IPS DF 4.7 (cell line): Measurements from ENCODE around the gene TRAFD1.

Source experiments
- DNase-seq: peaks from one replicate; pipeline ENCODE4 v3.0.0-alpha.2; 2013; ENCODE audit warnings: low spot score; ENCODE audit errors: extremely low read depth

TRAFD1 gene

DNA sequence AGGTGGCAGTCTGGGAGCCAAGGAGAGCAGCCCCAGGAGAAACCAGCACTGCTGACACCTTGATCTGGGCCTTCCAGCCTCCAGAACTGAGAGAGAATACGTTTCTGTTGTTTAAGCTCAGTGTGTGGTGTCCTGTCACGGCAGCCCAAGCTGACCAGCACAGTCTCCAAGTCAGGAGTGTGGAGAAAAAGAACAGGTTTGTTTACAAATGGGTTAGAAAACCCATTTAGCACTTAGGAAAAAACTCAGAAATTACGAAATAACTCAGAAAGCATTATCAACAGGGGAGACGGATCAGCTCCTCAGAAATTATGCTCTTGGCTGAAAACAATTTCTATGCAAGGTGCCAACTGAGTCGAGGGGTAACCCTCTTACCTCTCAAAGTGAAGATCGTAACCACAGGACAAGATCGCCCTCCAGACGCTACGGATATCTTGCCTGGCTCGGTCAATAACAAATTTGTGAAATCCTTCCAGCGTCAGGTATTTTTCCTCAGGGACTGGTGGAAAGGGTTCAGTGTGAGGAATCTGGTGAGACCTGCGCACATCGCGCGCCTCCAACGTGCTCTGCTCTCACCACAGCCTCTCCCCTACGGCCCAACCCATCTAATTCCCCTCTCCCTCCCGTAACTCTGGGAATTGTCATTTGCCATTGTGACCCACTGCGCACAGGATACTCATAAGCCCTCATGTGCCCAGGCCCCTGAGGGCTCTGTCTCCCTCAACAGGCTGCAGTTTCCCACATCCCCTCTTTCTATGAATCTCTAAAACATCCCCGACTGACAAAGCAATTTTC lies 50.2 kb downstream of the TRAFD1 start:
- no peak for DNase-seq

DNA sequence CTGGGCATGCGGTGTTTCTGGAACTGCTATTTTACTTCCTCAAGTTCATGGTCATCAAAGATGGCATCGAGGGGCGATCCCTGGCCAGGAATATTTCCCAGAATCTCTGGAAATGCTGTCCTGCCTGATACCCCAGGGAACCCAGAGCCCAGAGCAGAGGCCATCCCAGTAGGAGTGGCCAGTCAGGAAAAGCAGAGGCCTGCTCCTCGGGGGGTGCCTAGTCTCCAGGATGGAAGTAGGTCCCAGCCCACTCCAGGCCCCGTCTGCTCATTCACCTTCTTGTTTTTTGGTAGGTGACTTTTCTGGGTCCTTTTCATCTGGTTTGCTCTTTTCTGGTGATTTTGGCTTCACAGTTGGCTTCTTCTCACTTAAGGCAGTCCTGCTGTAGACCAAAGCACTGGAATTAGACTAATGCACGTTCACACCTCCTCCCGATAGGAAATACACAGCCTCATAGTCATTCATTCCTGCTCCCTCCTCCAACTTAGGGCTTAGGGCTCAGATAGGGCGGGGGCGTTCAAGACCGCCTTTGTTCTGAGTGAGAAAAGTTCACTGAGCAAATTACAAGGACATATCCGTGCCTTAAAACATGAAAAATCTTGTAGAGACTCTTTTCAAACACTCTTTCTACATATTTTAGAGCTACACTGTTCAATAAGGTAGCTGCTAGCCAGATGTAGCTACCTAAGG lies 51.1 kb downstream of the TRAFD1 start:
- no peak for DNase-seq

- DNase-seq = no peak
These were observed 53.4 kb downstream of the TRAFD1 start for GRCh38 chr12:112178796-112179195.

DNA sequence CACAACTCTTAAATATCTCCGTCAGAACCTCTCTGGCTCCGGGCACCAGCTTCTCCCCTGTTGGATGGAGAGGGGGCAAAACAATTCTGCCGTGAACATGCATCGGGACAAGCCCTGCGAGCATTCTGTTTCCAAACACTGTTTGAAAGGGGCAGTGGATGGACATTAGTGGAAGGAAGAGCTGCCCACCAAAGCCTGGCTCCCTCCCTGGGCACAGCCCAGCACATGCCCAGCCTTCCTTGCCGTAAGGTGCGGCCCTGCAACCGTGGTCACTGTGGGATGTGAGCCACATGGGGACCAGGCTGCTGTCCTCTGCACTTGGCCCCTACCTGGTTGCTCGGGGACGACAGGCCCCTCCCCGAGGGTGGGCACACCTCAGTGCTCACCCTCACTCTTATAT lies 54.0 kb downstream of the TRAFD1 start:
- DNase-seq = no peak

DNA sequence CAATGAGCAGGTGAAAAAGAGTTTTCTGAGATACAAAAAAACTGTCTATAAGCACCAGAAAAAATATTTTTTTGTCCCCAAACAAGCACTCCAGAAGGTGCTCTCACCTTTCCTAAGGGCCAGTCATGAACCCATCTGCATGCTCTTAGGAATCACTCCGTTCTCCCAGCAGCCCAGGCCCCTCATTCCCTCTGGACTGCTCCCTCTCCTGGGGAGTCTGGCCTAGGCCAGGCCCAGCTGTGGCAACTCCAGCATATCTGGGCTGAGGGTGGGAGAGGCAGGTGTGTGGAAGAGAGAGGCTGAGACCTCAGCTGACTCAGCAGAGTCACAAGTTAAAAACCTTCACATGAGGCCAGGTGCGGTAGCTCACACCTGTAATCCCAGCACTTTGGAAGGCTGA lies 54.6 kb downstream of the TRAFD1 start:
- no peak for DNase-seq

DNA sequence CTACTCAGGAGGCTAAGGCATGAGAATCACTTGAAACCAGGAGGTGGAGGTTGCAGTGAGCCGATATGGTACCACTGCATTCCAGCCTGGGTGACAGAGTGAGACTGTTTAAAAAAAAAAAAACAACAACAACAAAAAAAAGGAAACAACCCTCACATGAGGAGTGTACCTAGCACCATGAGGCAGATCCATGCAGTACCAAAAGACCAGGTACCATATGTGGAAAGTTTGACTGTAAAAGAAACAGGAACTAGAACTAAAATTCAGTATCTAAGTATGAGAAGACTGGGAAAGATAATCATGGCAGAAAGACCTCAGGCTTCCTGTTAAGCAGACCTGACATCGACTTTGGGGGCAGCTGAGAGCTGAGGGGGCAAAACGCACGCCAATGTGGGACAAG lies 55.1 kb downstream of the TRAFD1 start:
- DNase-seq = no peak

- DNase-seq = no peak
These were observed 57.1 kb downstream of the TRAFD1 start for GRCh38 chr12:112182499-112182898.

DNA sequence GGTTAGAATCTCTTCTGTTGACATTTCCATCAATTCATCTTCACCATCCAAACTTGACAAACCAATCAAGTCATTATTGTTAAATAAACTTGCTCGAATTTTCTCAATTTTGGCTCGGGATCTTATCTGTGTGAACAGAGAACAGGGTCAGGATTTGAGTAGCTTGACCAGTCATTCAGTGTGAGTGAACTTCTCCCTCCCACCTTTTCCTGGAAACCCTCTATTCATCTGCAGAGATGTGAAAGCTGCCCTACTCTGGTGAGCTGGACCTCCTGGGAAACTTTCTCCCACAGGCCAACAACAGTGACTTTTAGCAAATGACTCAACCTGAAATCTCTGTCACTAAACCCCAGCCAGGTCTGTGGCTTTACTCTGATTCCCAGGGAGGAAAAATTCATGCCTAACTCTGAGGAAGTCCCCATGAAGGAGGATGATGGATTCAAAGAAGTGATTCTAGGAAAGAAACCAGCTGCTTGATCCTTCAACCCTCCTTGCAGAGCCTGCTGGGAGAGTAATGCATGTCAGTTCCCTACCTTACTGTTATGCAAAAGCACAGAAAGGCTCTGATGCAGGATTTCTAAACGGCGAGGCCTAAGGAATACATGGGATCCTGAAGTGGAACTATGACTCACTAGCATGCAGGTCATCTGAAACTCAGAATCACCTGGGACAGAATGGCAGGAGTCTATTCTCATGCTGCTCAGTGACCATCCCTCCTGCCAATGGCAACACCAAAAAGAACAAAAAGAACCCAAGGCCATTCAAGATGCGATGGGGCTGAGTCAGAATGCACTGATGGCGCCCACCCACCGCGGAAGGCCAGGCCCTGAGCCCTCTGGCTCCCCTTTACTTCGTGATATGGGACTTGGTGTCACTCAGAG lies 58.0 kb downstream of the TRAFD1 start:
- DNase-seq = peak; percentile 30

GRCh38 chr12:112184056-112184887 lies 58.9 kb downstream of the TRAFD1 start:
- DNase-seq = no peak

- no peak for DNase-seq
These were observed 59.9 kb downstream of the TRAFD1 start for GRCh38 chr12:112185093-112185923.

- no peak for DNase-seq
These were observed 62.9 kb downstream of the TRAFD1 start for GRCh38 chr12:112188130-112188830.

DNA sequence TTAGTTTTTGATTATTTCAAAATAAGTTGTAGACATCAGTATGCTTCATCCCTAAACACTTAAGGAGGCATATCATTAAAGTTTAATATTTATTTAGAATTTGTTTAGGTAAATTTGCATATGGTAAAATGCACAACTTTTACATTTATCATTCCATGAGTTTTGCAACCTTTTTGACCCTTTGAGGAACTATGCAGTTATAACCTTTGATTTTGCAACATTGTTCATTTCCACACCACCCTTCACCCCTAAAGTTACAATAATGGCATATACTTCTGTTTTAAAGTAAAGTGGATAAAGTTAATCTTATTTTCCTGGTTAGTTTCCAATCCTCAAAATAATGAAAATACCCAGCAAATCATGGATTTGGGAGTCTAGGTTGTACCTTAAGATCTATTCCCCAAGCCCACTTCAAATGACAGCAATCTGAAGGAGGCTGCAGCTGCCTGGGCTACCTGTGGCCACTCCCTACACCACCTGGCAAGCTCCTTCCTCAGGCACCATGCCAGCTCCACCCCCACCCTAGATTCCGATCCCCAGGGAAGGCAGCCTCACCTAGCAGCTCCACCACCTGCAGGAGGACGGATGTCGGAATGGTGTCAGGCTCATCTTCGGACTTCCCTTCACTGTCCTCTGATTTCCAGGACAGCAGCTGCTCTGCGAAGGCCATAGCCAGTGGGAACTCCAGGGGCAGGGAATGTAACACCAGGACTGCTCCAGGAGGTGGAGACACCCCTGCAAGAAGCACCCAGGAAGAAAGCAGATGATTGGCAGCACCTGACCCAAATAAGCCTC lies 65.1 kb downstream of the TRAFD1 start:
- DNase-seq = no peak

- DNase-seq = no peak
These were observed 65.8 kb downstream of the TRAFD1 start for GRCh38 chr12:112191201-112191600.

DNA sequence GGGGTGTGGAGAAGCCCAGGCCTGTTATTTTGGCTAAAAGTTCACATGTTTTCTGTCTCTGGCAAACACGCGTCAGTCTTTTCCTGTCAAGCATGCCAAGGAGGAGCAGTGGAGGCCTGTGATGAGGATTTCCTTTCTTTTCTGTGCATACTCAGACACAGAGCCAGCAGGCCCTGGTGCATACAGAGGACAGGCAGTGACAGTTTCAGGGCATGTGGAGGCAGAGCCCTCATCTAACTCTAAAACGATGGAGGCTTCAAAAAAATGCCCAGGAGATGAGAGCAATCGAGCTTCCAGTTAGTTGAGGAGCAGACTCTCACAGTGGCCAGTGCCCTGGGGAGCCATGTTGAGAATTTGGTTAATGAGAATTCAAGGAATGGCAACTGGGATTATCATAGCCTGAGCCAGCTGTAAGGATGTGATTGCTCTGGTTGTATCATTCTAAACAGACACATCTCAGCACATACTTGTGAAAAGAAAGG lies 66.5 kb downstream of the TRAFD1 start:
- no peak for DNase-seq

DNA sequence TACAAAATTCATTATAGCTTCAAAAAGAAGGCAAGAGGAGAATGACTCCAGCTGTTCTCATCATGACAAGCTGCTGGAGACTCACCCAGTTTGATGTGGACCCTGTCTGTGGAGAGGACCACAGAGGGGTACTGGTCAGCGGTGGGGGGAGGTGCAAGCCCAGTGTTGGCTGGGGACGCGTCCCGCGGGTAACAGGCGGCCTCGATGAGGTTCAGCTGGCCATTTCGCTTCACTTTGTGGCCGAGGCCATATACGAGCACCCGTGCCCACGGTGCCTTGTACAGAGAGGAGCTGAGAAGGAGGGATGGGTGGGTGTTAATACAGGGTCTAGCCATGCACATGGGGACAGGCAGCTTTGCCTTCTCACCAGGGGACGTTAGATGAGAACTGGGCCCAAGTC lies 67.1 kb downstream of the TRAFD1 start:
- DNase-seq = no peak

DNA sequence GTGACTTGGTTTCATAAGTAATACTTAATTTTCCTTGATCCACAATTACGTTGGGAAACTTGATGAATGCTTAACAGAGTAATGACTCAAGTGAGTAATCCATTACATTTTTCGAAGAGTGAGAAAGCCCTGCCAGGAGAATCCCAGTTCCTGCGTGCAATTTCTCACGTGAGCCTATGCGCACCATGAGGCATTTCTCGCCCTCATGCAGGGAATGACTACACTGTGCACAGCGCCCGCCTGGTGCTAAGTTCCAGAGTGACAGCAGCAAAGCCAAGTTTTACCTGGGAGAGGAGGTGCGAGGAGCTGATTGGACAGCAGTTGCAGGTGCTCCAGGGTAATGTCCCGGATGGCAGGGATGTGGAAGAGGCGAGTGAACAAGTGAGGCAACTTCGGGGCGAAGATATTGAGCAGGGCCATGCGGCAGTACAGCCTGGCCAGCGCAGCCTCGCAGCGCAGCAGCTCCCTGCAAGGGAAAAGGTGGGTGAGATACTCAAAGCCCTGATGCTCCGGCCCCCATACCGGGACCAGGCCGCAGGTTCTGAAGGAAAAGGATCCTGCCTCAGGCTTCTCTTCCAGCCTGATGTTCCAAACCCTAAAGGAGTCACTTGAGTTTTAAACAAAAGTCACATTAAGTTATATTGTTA lies 69.4 kb downstream of the TRAFD1 start:
- no peak for DNase-seq

GRCh38 chr12:112196196-112196875 lies 71.0 kb downstream of the TRAFD1 start:
- no peak for DNase-seq
